Measurements from ENCODE around the gene SLC8A1. TPM values are rescaled to one million over a fixed set of nuclear protein-coding genes. Genes with fewer than 3 reads are reported as not detected.
A peak's percentile ranks its signal among the peaks of the same experiment; 100 is the strongest.

SLC8A1 gene
- total RNA-seq, 1 donor from 2014 or later = 5.6 TPM

GRCh38 chr2:40243581-40244187 lies 208.2 kb downstream of the SLC8A1 start:
- intact Hi-C loops (cut with DNase I) = loop anchor here (2.0 to 10.0 kb wide), 3 partner anchors 39 to 311 kb away; no protein-coding TSS in a partner anchor
- H3K4me1 ChIP-seq = peaks cover 0 to 13% of the 10 kb centered on the region in 2 donors
- H3K27me3 ChIP-seq = no peaks in the 10 kb centered on the region
- H3K9me3 ChIP-seq = no peaks in the 10 kb centered on the region
- no peak for TF ChIP-seq CTCF (IDR thresholded peaks at IDR 0.05)
- H3K36me3 ChIP-seq = no peaks in the 10 kb centered on the region
- DNase-seq (ENCODE audit: low spot score in 2 of 2) = no peak
- H3K27ac ChIP-seq = no peak overlapping the region
- no peak overlapping the region for H3K4me3 ChIP-seq

- no peak for DNase-seq (ENCODE audit: low spot score in 2 of 2)
- H3K9me3 ChIP-seq = no peaks in the 10 kb centered on the region
- H3K27me3 ChIP-seq = no peaks in the 10 kb centered on the region
- TF ChIP-seq CTCF (IDR thresholded peaks at IDR 0.05) = no peak
- H3K4me3 ChIP-seq = no peak overlapping the region
- H3K36me3 ChIP-seq = no peaks in the 10 kb centered on the region
- H3K4me1 ChIP-seq = peaks cover 0 to 13% of the 10 kb centered on the region in 2 donors
- H3K27ac ChIP-seq = no peak overlapping the region
- intact Hi-C loops (cut with DNase I) = loop anchor here (5.0 to 10.0 kb wide), 2 partner anchors 40 to 312 kb away; no protein-coding TSS in a partner anchor
These were observed 209.6 kb downstream of the SLC8A1 start for GRCh38 chr2:40242315-40242714.

GRCh38 chr2:40240070-40240469 lies 211.8 kb downstream of the SLC8A1 start:
- TF ChIP-seq CTCF (IDR thresholded peaks at IDR 0.05) = no peak
- peak; percentile 21 to 91 for DNase-seq (ENCODE audit: low spot score in 2 of 2)
- Histone ChIP-seq H3K4me3 (no peak overlapping the region), H3K27ac (peak overlapping the region in 1 of 2 donors; percentile 37), H3K9me3 (no peaks in the 10 kb centered on the region), H3K36me3 (no peaks in the 10 kb centered on the region), H3K27me3 (no peaks in the 10 kb centered on the region), H3K4me1 (peaks cover 0 to 13% of the 10 kb centered on the region in 2 donors)
- intact Hi-C loops (cut with DNase I) = loop anchor here (5.0 to 10.0 kb wide), 2 partner anchors 42 to 315 kb away; no protein-coding TSS in a partner anchor

GRCh38 chr2:40230707-40231432 lies 221.0 kb downstream of the SLC8A1 start:
- Histone ChIP-seq H3K4me1 (no peaks in the 10 kb centered on the region), H3K27me3 (no peaks in the 10 kb centered on the region), H3K27ac (no peak overlapping the region), H3K36me3 (no peaks in the 10 kb centered on the region), H3K4me3 (no peak overlapping the region), H3K9me3 (no peaks in the 10 kb centered on the region)
- no peak for DNase-seq (ENCODE audit: low spot score in 2 of 2)
- intact Hi-C loops (cut with DNase I) = no loop called here
- TF ChIP-seq CTCF (IDR thresholded peaks at IDR 0.05) = no peak

- no peak overlapping the region for H3K4me3 ChIP-seq
- H3K27me3 ChIP-seq = no peaks in the 10 kb centered on the region
- DNase-seq (ENCODE audit: low spot score in 2 of 2) = no peak
- H3K36me3 ChIP-seq = no peaks in the 10 kb centered on the region
- TF ChIP-seq CTCF (IDR thresholded peaks at IDR 0.05) = no peak
- no peaks in the 10 kb centered on the region for H3K9me3 ChIP-seq
- intact Hi-C loops (cut with DNase I) = no loop called here
- H3K4me1 ChIP-seq = no peaks in the 10 kb centered on the region
- no peak overlapping the region for H3K27ac ChIP-seq
These were observed 221.7 kb downstream of the SLC8A1 start for GRCh38 chr2:40230186-40230585.
